ENCODE measurements around the gene ZFYVE26.
A peak's percentile ranks its signal among the peaks of the same experiment; 100 is the strongest.
"Not testable (repeated sequence)": the region's sequence is repeated elsewhere in the genome, so short reads cannot be mapped to it uniquely, and the experiment has no call there.

ZFYVE26 gene

GRCh38 chr14:67719385-67719784, 97.0 kb downstream of the ZFYVE26 start:
- intact Hi-C loops (cut with DNase I); DNase-seq: not testable (repeated sequence)

DNA sequence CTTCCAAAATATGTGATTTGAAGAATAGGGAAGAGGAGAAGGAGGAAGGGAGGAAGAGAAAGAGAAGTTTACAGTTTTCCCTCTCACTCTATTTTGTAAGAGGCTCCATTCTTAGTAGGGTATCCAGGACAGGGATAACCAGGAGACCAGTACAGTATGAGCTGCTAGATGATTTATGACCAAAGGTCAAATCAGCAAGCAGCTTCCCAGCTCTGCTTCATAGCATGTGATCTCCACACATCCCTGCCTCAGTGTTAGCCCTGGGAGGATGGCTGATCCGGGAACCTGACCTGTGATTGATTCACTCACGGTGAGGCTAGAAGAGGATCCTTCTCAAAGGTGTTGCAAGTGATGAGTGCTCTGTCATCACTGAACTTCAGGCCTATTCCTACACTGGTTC, 98.1 kb downstream of the ZFYVE26 start:
- intact Hi-C loops (cut with DNase I): no loop called here

DNA sequence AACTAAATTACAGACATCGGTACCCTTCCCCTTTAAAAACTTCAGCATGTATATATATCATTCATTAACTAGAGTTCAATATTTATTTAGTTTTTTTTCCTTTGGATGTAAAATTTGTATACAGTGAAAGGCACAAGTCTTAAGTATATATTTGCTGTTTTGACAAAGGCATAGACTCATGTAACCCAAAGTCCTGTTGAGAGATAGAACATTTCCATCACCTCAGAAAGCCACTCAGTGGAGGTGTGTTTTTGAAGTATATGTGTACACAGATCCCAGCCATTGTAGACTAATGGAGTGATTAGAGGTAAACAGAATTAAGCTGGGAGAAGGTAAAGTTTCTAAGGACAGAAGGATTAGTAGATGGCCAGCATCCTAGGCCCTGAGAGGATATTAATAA, 99.3 kb downstream of the ZFYVE26 start:
- intact Hi-C loops (cut with DNase I): no loop called here
- DNase-seq: no peak

More for the DNA sequence above, 98.1 kb downstream of the ZFYVE26 start:
- DNase-seq: no peak

- intact Hi-C loops (cut with DNase I): no loop called here
- DNase-seq: no peak
Measured at GRCh38 chr14:67710209-67710608, 106.2 kb downstream of the ZFYVE26 start.

DNA sequence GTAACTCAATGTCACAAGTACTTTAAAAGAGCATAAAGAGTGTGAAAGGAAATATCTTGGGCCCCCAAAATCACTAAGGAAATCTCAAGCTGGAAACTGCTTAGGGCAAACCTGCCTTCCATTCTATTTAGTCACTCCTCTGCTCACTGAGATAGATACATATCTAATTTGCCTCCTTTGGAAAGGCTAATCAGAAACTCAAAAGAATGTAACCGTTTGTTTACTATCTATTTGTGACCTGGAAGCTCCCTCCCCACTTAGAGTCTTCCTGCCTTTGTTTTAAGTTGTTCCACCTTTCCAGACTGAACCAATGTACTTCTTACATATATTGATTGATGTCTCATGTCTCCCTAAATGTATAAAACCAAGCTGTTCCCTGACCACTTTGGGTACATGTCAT, 106.6 kb downstream of the ZFYVE26 start:
- not testable (repeated sequence) for DNase-seq
- intact Hi-C loops (cut with DNase I): loop anchor here (10.0 kb wide), 1 partner anchor 95 kb away; the partner anchor contains the start of gene ARG2

DNA sequence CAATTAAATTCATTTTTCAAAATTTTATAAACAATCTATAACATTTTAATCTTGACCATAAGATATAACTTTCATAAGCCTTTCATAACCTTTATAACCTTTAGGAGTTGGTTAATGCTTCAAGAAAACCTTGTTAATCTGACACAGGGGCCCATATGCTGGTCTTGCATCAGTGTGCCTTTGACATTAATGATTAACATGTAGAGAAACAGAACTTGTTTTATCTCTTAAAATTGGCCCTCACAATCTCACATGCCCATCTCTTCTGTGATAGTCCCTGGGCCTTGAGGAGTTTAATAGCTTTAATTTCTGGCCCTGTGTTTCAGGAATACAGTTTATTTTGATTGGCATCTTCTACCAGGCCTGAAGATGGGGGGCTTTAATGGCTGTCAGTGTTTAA, 107.0 kb downstream of the ZFYVE26 start:
- intact Hi-C loops (cut with DNase I): loop anchor here (10.0 kb wide), 1 partner anchor 95 kb away; the partner anchor contains the start of gene ARG2

GRCh38 chr14:67705211-67705610, 111.2 kb downstream of the ZFYVE26 start:
- intact Hi-C loops (cut with DNase I): loop anchor here (10.0 kb wide), 1 partner anchor 90 kb away; the partner anchor contains the start of gene ARG2
- no peak for DNase-seq

More for the DNA sequence above, 107.0 kb downstream of the ZFYVE26 start:
- DNase-seq: not testable (repeated sequence)

- peak in 1 of 10 donors; percentile 20 for DNase-seq
- intact Hi-C loops (cut with DNase I): loop anchor here (1.0 to 10.0 kb wide), 2 partner anchors 90 to 277 kb away; partner anchors contain the start of gene ARG2
Measured at GRCh38 chr14:67704484-67705089, 111.8 kb downstream of the ZFYVE26 start.

- DNase-seq: no peak
Measured at GRCh38 chr14:67703997-67704396, 112.4 kb downstream of the ZFYVE26 start.

DNA sequence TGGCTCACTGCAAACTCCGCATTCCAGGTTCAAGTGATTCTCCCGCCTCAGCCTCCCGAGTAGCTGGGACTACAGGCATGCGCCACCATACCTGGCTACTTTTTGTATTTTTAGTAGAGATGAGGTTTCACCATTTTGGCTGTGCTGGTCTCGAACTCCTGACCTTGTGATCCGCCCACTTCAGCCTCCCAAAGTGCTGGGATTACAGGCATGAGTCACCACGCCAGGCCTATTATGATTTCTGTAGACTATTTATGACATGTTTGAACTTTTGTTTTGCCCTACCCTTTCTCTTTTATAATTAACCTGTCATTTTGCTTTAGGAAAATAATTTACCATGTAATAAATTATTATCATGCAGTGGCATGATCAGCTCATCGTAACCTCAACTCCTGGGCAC, 114.9 kb downstream of the ZFYVE26 start, which contains the start of gene RDH12:
TSS of gene RDH12 (plus strand) at position 395 of the 400 bp plus-strand sequence. CDS start 20,757 bp downstream, outside the sequence.
- not testable (repeated sequence) for DNase-seq
- intact Hi-C loops (cut with DNase I): loop anchor here (10.0 kb wide), 1 partner anchor 87 kb away; the partner anchor contains the start of gene ARG2

More at GRCh38 chr14:67703997-67704396, 112.4 kb downstream of the ZFYVE26 start:
- intact Hi-C loops (cut with DNase I): loop anchor here (1.0 to 10.0 kb wide), 2 partner anchors 89 to 277 kb away; partner anchors contain the start of gene ARG2

DNA sequence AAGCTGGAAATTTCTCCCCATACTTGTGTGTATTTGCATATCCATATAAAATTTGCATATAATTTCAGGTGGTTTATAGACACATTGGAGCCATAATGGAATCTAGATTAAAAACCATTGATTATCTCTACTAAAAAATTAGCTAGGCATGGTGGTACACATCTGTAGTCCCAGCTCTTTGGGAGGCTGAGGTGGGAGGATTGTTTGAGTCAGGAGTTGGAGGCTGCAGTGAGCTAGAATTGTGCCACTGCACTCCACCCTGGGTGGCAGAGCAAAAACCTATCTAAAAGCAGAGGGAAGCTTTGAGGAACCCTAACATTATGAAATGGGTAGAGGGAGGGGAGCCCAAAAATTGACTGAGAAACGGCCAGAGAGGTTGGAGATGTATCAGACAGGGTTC, 118.2 kb downstream of the ZFYVE26 start:
- intact Hi-C loops (cut with DNase I): loop anchor here (10.0 kb wide), 1 partner anchor 333 kb away; the partner anchor contains the start of gene EIF2S1
- DNase-seq: no peak

- intact Hi-C loops (cut with DNase I): loop anchor here (10.0 kb wide), 1 partner anchor 332 kb away; the partner anchor contains the start of gene EIF2S1
- DNase-seq: no peak
Measured at GRCh38 chr14:67697006-67697405, 119.4 kb downstream of the ZFYVE26 start.
